ENCODE data around the gene LCN6.
"Not testable (repeated sequence)": the region's sequence is repeated elsewhere in the genome, so short reads cannot be mapped to it uniquely, and the experiment has no call there.

The LCN6 gene

GRCh38 chr9:136788644-136789522 lies 40.6 kb upstream of the LCN6 start:
- not testable (repeated sequence) for H3K4ac ChIP-seq (ENCODE audit: low read depth, low read length); H3K27me3 ChIP-seq (ENCODE audit: insufficient read depth, low read length); H4K12ac ChIP-seq (ENCODE audit: low read depth, low read length); H3K9ac ChIP-seq (ENCODE audit: low read length); H3K4me2 ChIP-seq (ENCODE audit: low read length); H3K4me3 ChIP-seq (ENCODE audit: low read depth, low read length); H3K23ac ChIP-seq (ENCODE audit: low read length); H3K9me3 ChIP-seq (ENCODE audit: insufficient read depth, low read depth, low read length); H3K79me1 ChIP-seq (ENCODE audit: low read length); H3K79me2 ChIP-seq (ENCODE audit: control insufficient read depth, insufficient read depth, low read length, poor library complexity)
- H2BK120ac ChIP-seq (ENCODE audit: insufficient read depth, low read length, poor library complexity): peak overlapping the region; percentile 52
- H4K8ac ChIP-seq (ENCODE audit: low read depth, low read length): peak overlapping the region; percentile 40
- peak overlapping the region; percentile 86 for H3K27ac ChIP-seq (ENCODE audit: low read depth, low read length)
- H4K91ac ChIP-seq (ENCODE audit: low read depth, low read length): peak overlapping the region; percentile 79
- peak overlapping the region; percentile 5 for H3K14ac ChIP-seq (ENCODE audit: low read length)
- H3K18ac ChIP-seq (ENCODE audit: low read length): peak overlapping the region; percentile 49
- H3K4me1 ChIP-seq (ENCODE audit: control insufficient read depth in 1 of 2, insufficient read depth in 2 of 2, low read length in 2 of 2): peaks cover 15 to 19% of the 10 kb centered on the region in 2 experiments
- H2BK12ac ChIP-seq (ENCODE audit: low read length): peak overlapping the region; percentile 42
- peak overlapping the region; percentile 5 for H2AK5ac ChIP-seq (ENCODE audit: low read length)
- DNase-seq: peak; percentile 30 to 68
- H3K36me3 ChIP-seq (ENCODE audit: control insufficient read depth in 1 of 2, insufficient read depth in 2 of 2, low read length in 2 of 2): peaks cover 8 to 13% of the 10 kb centered on the region in 2 experiments
- WGBS (ENCODE audit: extremely low coverage, insufficient coverage, insufficient read length): no CpG with 5 or more reads among the region's 27 CpGs
- peak overlapping the region; percentile 3 for H2AFZ ChIP-seq (ENCODE audit: insufficient read depth, low read length, poor library complexity)
- H2BK5ac ChIP-seq (ENCODE audit: low read depth, low read length, poor library complexity): peak overlapping the region; percentile 3

- H3K4me3 ChIP-seq (ENCODE audit: low read depth, low read length): no peak overlapping the region
- no peak overlapping the region for H3K4me2 ChIP-seq (ENCODE audit: low read length)
- H2AK5ac ChIP-seq (ENCODE audit: low read length): no peak overlapping the region
- H3K9me3 ChIP-seq (ENCODE audit: insufficient read depth, low read depth, low read length): no peaks in the 10 kb centered on the region
- no peak overlapping the region for H3K14ac ChIP-seq (ENCODE audit: low read length)
- no peaks in the 10 kb centered on the region for H3K27me3 ChIP-seq (ENCODE audit: insufficient read depth, low read length)
- no CpG with 5 or more reads among the region's 21 CpGs for WGBS (ENCODE audit: extremely low coverage, insufficient coverage, insufficient read length)
- no peak overlapping the region for H2BK12ac ChIP-seq (ENCODE audit: low read length)
- H3K18ac ChIP-seq (ENCODE audit: low read length): no peak overlapping the region
- H4K8ac ChIP-seq (ENCODE audit: low read depth, low read length): no peak overlapping the region
- peaks cover 4% of the 10 kb centered on the region for H3K79me2 ChIP-seq (ENCODE audit: control insufficient read depth, insufficient read depth, low read length, poor library complexity)
- peaks cover 7% of the 10 kb centered on the region for H3K79me1 ChIP-seq (ENCODE audit: low read length)
- H3K4ac ChIP-seq (ENCODE audit: low read depth, low read length): no peak overlapping the region
- H4K12ac ChIP-seq (ENCODE audit: low read depth, low read length): no peak overlapping the region
- H2BK120ac ChIP-seq (ENCODE audit: insufficient read depth, low read length, poor library complexity): no peak overlapping the region
- peaks cover 10 to 19% of the 10 kb centered on the region in 2 experiments for H3K4me1 ChIP-seq (ENCODE audit: control insufficient read depth in 1 of 2, insufficient read depth in 2 of 2, low read length in 2 of 2)
- no peak overlapping the region for H3K23ac ChIP-seq (ENCODE audit: low read length)
- H2AFZ ChIP-seq (ENCODE audit: insufficient read depth, low read length, poor library complexity): no peak overlapping the region
- H3K36me3 ChIP-seq (ENCODE audit: control insufficient read depth in 1 of 2, insufficient read depth in 2 of 2, low read length in 2 of 2): peaks cover 3 to 8% of the 10 kb centered on the region in 2 experiments
- DNase-seq: peak; percentile 19 to 87
- no peak overlapping the region for H3K27ac ChIP-seq (ENCODE audit: low read depth, low read length)
- H4K91ac ChIP-seq (ENCODE audit: low read depth, low read length): no peak overlapping the region
- no peak overlapping the region for H3K9ac ChIP-seq (ENCODE audit: low read length)
- H2BK5ac ChIP-seq (ENCODE audit: low read depth, low read length, poor library complexity): no peak overlapping the region
Measured at GRCh38 chr9:136787690-136788400, 39.5 kb upstream of the LCN6 start.

GRCh38 chr9:136786983-136787382 lies 38.7 kb upstream of the LCN6 start:
- not testable (repeated sequence) for H3K23ac ChIP-seq (ENCODE audit: low read length); H4K8ac ChIP-seq (ENCODE audit: low read depth, low read length); H2AFZ ChIP-seq (ENCODE audit: insufficient read depth, low read length, poor library complexity); H3K79me2 ChIP-seq (ENCODE audit: control insufficient read depth, insufficient read depth, low read length, poor library complexity); H2BK120ac ChIP-seq (ENCODE audit: insufficient read depth, low read length, poor library complexity); H3K36me3 ChIP-seq (ENCODE audit: control insufficient read depth in 1 of 2, insufficient read depth in 2 of 2, low read length in 2 of 2); DNase-seq; H3K27me3 ChIP-seq (ENCODE audit: insufficient read depth, low read length); H3K27ac ChIP-seq (ENCODE audit: low read depth, low read length); H3K4me3 ChIP-seq (ENCODE audit: low read depth, low read length); H2AK5ac ChIP-seq (ENCODE audit: low read length); H2BK5ac ChIP-seq (ENCODE audit: low read depth, low read length, poor library complexity); H3K4ac ChIP-seq (ENCODE audit: low read depth, low read length); H3K14ac ChIP-seq (ENCODE audit: low read length); H4K91ac ChIP-seq (ENCODE audit: low read depth, low read length); H2BK12ac ChIP-seq (ENCODE audit: low read length); H3K18ac ChIP-seq (ENCODE audit: low read length); H3K79me1 ChIP-seq (ENCODE audit: low read length); H3K4me2 ChIP-seq (ENCODE audit: low read length); H4K12ac ChIP-seq (ENCODE audit: low read depth, low read length); H3K9me3 ChIP-seq (ENCODE audit: insufficient read depth, low read depth, low read length); H3K9ac ChIP-seq (ENCODE audit: low read length)
- peaks cover 5 to 12% of the 10 kb centered on the region in 2 experiments for H3K4me1 ChIP-seq (ENCODE audit: control insufficient read depth in 1 of 2, insufficient read depth in 2 of 2, low read length in 2 of 2)
- no CpG with 5 or more reads among the region's 4 CpGs for WGBS (ENCODE audit: extremely low coverage, insufficient coverage, insufficient read length)

GRCh38 chr9:136786451-136786850 lies 38.1 kb upstream of the LCN6 start:
- no peak overlapping the region for H3K27ac ChIP-seq (ENCODE audit: low read depth, low read length)
- H2AK5ac ChIP-seq (ENCODE audit: low read length): no peak overlapping the region
- H4K8ac ChIP-seq (ENCODE audit: low read depth, low read length): no peak overlapping the region
- peaks cover 3 to 7% of the 10 kb centered on the region in 2 experiments for H3K4me1 ChIP-seq (ENCODE audit: control insufficient read depth in 1 of 2, insufficient read depth in 2 of 2, low read length in 2 of 2)
- no peak overlapping the region for H3K4ac ChIP-seq (ENCODE audit: low read depth, low read length)
- no peak overlapping the region for H3K4me3 ChIP-seq (ENCODE audit: low read depth, low read length)
- H2BK120ac ChIP-seq (ENCODE audit: insufficient read depth, low read length, poor library complexity): no peak overlapping the region
- no peak overlapping the region for H4K12ac ChIP-seq (ENCODE audit: low read depth, low read length)
- no peak for DNase-seq
- H3K4me2 ChIP-seq (ENCODE audit: low read length): no peak overlapping the region
- no peak overlapping the region for H3K9ac ChIP-seq (ENCODE audit: low read length)
- no peak overlapping the region for H2AFZ ChIP-seq (ENCODE audit: insufficient read depth, low read length, poor library complexity)
- H3K18ac ChIP-seq (ENCODE audit: low read length): no peak overlapping the region
- H3K14ac ChIP-seq (ENCODE audit: low read length): no peak overlapping the region
- WGBS (ENCODE audit: extremely low coverage, insufficient coverage, insufficient read length): no CpG with 5 or more reads among the region's 10 CpGs
- H3K79me1 ChIP-seq (ENCODE audit: low read length): peaks cover 6% of the 10 kb centered on the region
- no peaks in the 10 kb centered on the region for H3K27me3 ChIP-seq (ENCODE audit: insufficient read depth, low read length)
- no peaks in the 10 kb centered on the region for H3K9me3 ChIP-seq (ENCODE audit: insufficient read depth, low read depth, low read length)
- no peak overlapping the region for H3K23ac ChIP-seq (ENCODE audit: low read length)
- H2BK5ac ChIP-seq (ENCODE audit: low read depth, low read length, poor library complexity): no peak overlapping the region
- no peak overlapping the region for H4K91ac ChIP-seq (ENCODE audit: low read depth, low read length)
- H2BK12ac ChIP-seq (ENCODE audit: low read length): no peak overlapping the region
- H3K36me3 ChIP-seq (ENCODE audit: control insufficient read depth in 1 of 2, insufficient read depth in 2 of 2, low read length in 2 of 2): no peaks in the 10 kb centered on the region
- H3K79me2 ChIP-seq (ENCODE audit: control insufficient read depth, insufficient read depth, low read length, poor library complexity): peaks cover 3% of the 10 kb centered on the region
